H9 (cell line): Measurements from ENCODE around the gene TEAD1. TPM values are rescaled to one million over a fixed set of nuclear protein-coding genes. Genes with fewer than 3 reads are reported as not detected.

Experiments used
- DNase-seq: peaks from one replicate; pipeline ENCODE4 v3.0.0-alpha.2; 2017
- H2AFZ ChIP-seq: one replicate; pipeline ENCODE4 v1.6.1; 2013; ENCODE audit warnings: mild to moderate bottlenecking, low read length, control low read depth, moderate library complexity
- H2AK5ac ChIP-seq: 2 replicates; pipeline ENCODE4 v1.6.1; 2013; ENCODE audit warnings: low read length, control low read depth, mixed read lengths; ENCODE audit not compliant: insufficient read length
- H2BK120ac ChIP-seq: one replicate; pipeline ENCODE4 v1.6.1; 2013; ENCODE audit warnings: low read depth, mild to moderate bottlenecking, low read length, control low read depth, inconsistent platforms; ENCODE audit not compliant: poor library complexity, severe bottlenecking
- H2BK12ac ChIP-seq: 2 replicates; pipeline ENCODE4 v1.6.1; 2013; ENCODE audit warnings: low read length, control low read depth, mixed read lengths, low read depth; ENCODE audit not compliant: insufficient read length
- H2BK15ac ChIP-seq: 2 replicates; pipeline ENCODE4 v1.6.1; 2013; ENCODE audit warnings: low read depth, low read length, control low read depth
- H2BK20ac ChIP-seq: one replicate; pipeline ENCODE4 v1.6.1; 2013; ENCODE audit warnings: low read depth, mild to moderate bottlenecking, low read length, control low read depth, inconsistent platforms; ENCODE audit not compliant: poor library complexity, severe bottlenecking
- H2BK5ac ChIP-seq: 2 replicates; pipeline ENCODE4 v1.6.1; 2013; ENCODE audit warnings: low read length, control low read depth, mixed read lengths; ENCODE audit not compliant: insufficient read length
- H3K14ac ChIP-seq: 2 replicates; pipeline ENCODE4 v1.6.1; 2013; ENCODE audit warnings: low read length, control low read depth; ENCODE audit not compliant: insufficient read depth
- H3K18ac ChIP-seq: 2 replicates; pipeline ENCODE4 v1.6.1; 2013; ENCODE audit warnings: low read depth, mild to moderate bottlenecking, mixed read lengths, low read length, control low read depth; ENCODE audit not compliant: insufficient read length
- H3K23ac ChIP-seq: 2 replicates; pipeline ENCODE4 v1.6.1; 2013; ENCODE audit warnings: low read length, control low read depth, mixed read lengths, low read depth; ENCODE audit not compliant: insufficient read length
- H3K23me2 ChIP-seq: 2 replicates; pipeline ENCODE4 v1.6.1; 2013; ENCODE audit warnings: low read depth, mild to moderate bottlenecking, mixed read lengths, low read length, control low read depth; ENCODE audit not compliant: insufficient read length, poor library complexity, severe bottlenecking
- H3K27ac ChIP-seq: 2 replicates; pipeline ENCODE4 v1.5.1; 2013; ENCODE audit warnings: low read length, control low read depth, mixed read lengths, low read depth; ENCODE audit not compliant: insufficient read length
- H3K27me3 ChIP-seq: 2 replicates; pipeline ENCODE4 v1.6.1; 2013; ENCODE audit warnings: low read length, control low read depth, inconsistent platforms; ENCODE audit not compliant: insufficient read depth
- H3K4ac ChIP-seq: 2 replicates; pipeline ENCODE4 v1.6.1; 2013; ENCODE audit warnings: low read depth, mild to moderate bottlenecking, control low read depth, inconsistent platforms, low read length, moderate library complexity
- H3K4me1 ChIP-seq: 2 replicates; pipeline ENCODE4 v1.6.1; 2013; ENCODE audit warnings: low read length, control low read depth, inconsistent platforms; ENCODE audit not compliant: insufficient read depth
- H3K4me2 ChIP-seq: 2 replicates; pipeline ENCODE4 v1.6.1; 2013; ENCODE audit warnings: low read length, control low read depth, mixed read lengths; ENCODE audit not compliant: insufficient read length, insufficient read depth
- H3K56ac ChIP-seq: 2 replicates; pipeline ENCODE4 v1.6.1; 2013; ENCODE audit warnings: low read depth, mild to moderate bottlenecking, mixed read lengths, low read length, control low read depth; ENCODE audit not compliant: insufficient read length
- H3K79me1 ChIP-seq: 2 replicates; pipeline ENCODE4 v1.6.1; 2013; ENCODE audit warnings: low read depth, mild to moderate bottlenecking, moderate library complexity, low read length, control low read depth, inconsistent platforms; ENCODE audit not compliant: insufficient read depth, poor library complexity, severe bottlenecking
- H3K79me2 ChIP-seq: 2 replicates; pipeline ENCODE4 v1.6.1; 2013; ENCODE audit warnings: low read length, control low read depth, inconsistent platforms; ENCODE audit not compliant: insufficient read depth
- H3K9ac ChIP-seq: 2 replicates; pipeline ENCODE4 v1.6.1; 2013; ENCODE audit warnings: low read length, control low read depth, mixed read lengths; ENCODE audit not compliant: insufficient read length; ENCODE audit errors: extremely low read depth
- H3K9me3 ChIP-seq: one replicate; pipeline ENCODE4 v1.6.1; 2013; ENCODE audit warnings: low read depth, low read length, inconsistent platforms; ENCODE audit not compliant: control insufficient read depth
- H3T11ph ChIP-seq: one replicate; pipeline ENCODE4 v1.6.1; 2013; ENCODE audit warnings: mild to moderate bottlenecking, low read length, control low read depth, inconsistent platforms
- H4K20me1 ChIP-seq: one replicate; pipeline ENCODE4 v1.6.1; 2013; ENCODE audit not compliant: control insufficient read depth, insufficient read length, insufficient read depth
- H4K5ac ChIP-seq: 2 replicates; pipeline ENCODE4 v1.6.1; 2013; ENCODE audit warnings: low read depth, mild to moderate bottlenecking, mixed read lengths, low read length, control low read depth; ENCODE audit not compliant: insufficient read length
- H4K8ac ChIP-seq: replicated peaks from 2 replicates; pipeline ENCODE4 v1.6.1; 2013; ENCODE audit warnings: low read length, control low read depth, mixed read lengths, low read depth; ENCODE audit not compliant: insufficient read length
- H4K91ac ChIP-seq: 2 replicates; pipeline ENCODE4 v1.6.1; 2013; ENCODE audit warnings: low read depth, mild to moderate bottlenecking, moderate library complexity, mixed read lengths, low read length, control low read depth; ENCODE audit not compliant: insufficient read length
- H3K27ac Mint-ChIP-seq, 3 experiments: 2 replicates in 2 of 3; 3 replicates in 1 of 3; pipeline ENCODE4 v1.8.0; 2020 to 2021; ENCODE audit warnings: mixed read lengths in 3 of 3, mild to moderate bottlenecking in 1 of 3, moderate library complexity in 1 of 3
- H3K27me3 Mint-ChIP-seq: 2 replicates; pipeline ENCODE4 v1.8.0; 2021; ENCODE audit warnings: low read depth, mild to moderate bottlenecking, moderate library complexity, mixed read lengths
- H3K36me3 Mint-ChIP-seq, 3 experiments: 2 replicates in 2 of 3; 3 replicates in 1 of 3; pipeline ENCODE4 v1.8.0; 2020 to 2021; ENCODE audit warnings: low read depth in 3 of 3, mixed read lengths in 3 of 3; ENCODE audit not compliant: insufficient read depth in 1 of 3
- H3K4me1 Mint-ChIP-seq, 2 experiments: 2 replicates each; pipeline ENCODE4 v1.8.0; 2020; ENCODE audit warnings: mixed read lengths in 2 of 2
- H3K4me3 Mint-ChIP-seq, 2 experiments: 2 replicates in 1 of 2; 3 replicates in 1 of 2; pipeline ENCODE4 v1.8.0; 2020 to 2021; ENCODE audit warnings: mild to moderate bottlenecking in 2 of 2, mixed read lengths in 2 of 2, moderate library complexity in 1 of 2
- H3K9me3 Mint-ChIP-seq, 2 experiments: 2 replicates in 1 of 2; 3 replicates in 1 of 2; pipeline ENCODE4 v1.8.0; 2020; ENCODE audit warnings: mild to moderate bottlenecking in 2 of 2, mixed read lengths in 2 of 2, moderate library complexity in 1 of 2
- total RNA-seq: library from RNA; stranded (reverse); gene quantifications from 2 replicates; pipeline ENCODE4 v1.2.1, GENCODE V29; 2021
- TF ChIP-seq, protein P1 (sequence below): fragments of 200-600 bp; sonication (generic); conservative IDR thresholded peaks from 3 replicates; pipeline ENCODE4 v1.8.0; 2021; ENCODE audit warnings: antibody characterized with exemption, mild to moderate bottlenecking

TEAD1 gene
- total RNA-seq, 1 experiment from 2014 or later, result 75.1 TPM

DNA sequence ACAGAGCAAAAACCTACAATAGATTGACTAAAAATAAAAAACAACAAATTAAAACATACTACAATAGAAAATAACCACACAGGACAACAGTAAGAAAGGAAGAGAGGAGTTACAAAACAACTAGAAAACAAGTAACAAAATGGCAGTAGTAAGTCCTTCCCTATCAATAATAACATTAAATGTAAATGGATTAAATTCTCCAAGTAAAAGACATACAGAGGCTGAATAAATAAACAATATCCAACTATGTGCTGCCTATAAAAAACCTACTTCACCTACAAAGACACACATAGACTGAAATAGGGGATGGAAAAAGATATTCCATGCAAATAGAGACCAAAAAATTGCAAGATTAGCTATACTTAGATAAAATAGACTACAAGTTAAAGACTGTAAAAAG, 277.9 kb downstream of the TEAD1 start:
- Histone ChIP-seq H3K4ac (no peak overlapping the region), H3K79me1 (no peaks in the 10 kb centered on the region), H3K56ac (no peak overlapping the region), H3K18ac (no peak overlapping the region), H4K5ac (no peak overlapping the region), H3K27me3 (no peaks in the 10 kb centered on the region), H3K9ac (no peak overlapping the region), H3K79me2 (no peaks in the 10 kb centered on the region), H2AK5ac (no peak overlapping the region), H3K27ac (no peak overlapping the region), H2BK20ac (no peak overlapping the region), H4K20me1 (no peaks in the 10 kb centered on the region), H3K4me1 (no peaks in the 10 kb centered on the region), H2AFZ (no peak overlapping the region), H2BK120ac (no peak overlapping the region), H4K91ac (no peak overlapping the region), H3K9me3 (no peaks in the 10 kb centered on the region), H4K8ac (no peak overlapping the region), H2BK15ac (no peak overlapping the region), H3K23ac (no peak overlapping the region), H2BK5ac (no peak overlapping the region), H2BK12ac (no peak overlapping the region), H3K4me2 (no peak overlapping the region), H3K14ac (no peak overlapping the region), H3K23me2 (no peaks in the 10 kb centered on the region), H3T11ph (no peak overlapping the region)
- Mint-ChIP-seq H3K4me3 (no peak overlapping the region), H3K9me3 (peaks cover 11 to 16% of the 10 kb centered on the region in 2 experiments), H3K27me3 (no peaks in the 10 kb centered on the region; the same call in 1 of the 2 replicates), H3K36me3 (peaks cover 2 to 17% (median 2%) of the 10 kb centered on the region in 3 experiments; a peak in 4 of 7 replicates), H3K4me1 (peaks cover 0 to 6% of the 10 kb centered on the region in 2 experiments; a peak in 2 of 4 replicates), H3K27ac (no peak overlapping the region)
- DNase-seq, result no peak
- TF ChIP-seq, protein P1, sequence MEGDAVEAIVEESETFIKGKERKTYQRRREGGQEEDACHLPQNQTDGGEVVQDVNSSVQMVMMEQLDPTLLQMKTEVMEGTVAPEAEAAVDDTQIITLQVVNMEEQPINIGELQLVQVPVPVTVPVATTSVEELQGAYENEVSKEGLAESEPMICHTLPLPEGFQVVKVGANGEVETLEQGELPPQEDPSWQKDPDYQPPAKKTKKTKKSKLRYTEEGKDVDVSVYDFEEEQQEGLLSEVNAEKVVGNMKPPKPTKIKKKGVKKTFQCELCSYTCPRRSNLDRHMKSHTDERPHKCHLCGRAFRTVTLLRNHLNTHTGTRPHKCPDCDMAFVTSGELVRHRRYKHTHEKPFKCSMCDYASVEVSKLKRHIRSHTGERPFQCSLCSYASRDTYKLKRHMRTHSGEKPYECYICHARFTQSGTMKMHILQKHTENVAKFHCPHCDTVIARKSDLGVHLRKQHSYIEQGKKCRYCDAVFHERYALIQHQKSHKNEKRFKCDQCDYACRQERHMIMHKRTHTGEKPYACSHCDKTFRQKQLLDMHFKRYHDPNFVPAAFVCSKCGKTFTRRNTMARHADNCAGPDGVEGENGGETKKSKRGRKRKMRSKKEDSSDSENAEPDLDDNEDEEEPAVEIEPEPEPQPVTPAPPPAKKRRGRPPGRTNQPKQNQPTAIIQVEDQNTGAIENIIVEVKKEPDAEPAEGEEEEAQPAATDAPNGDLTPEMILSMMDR, result no peak
